Esophagus squamous epithelium (tissue), 4 donors: ENCODE data around the gene TMEM271.

Experiments
- CTCF ChIP-seq, 6 experiments: fragments of 450-650 bp in 4 of 6; fragments of 200-600 bp in 2 of 6; sonication (generic) in 2 of 6; IDR thresholded peaks; one replicate each; pipeline ENCODE4 v1.5.1; 2016 to 2019; ENCODE audit warnings: antibody characterized with exemption in 6 of 6, mild to moderate bottlenecking in 4 of 6, moderate library complexity in 4 of 6
- POLR2A ChIP-seq, 4 donors: fragments of 450-650 bp; IDR thresholded peaks; one replicate each; pipeline ENCODE4 v1.6.1; 2017; ENCODE audit warnings: antibody characterized with exemption in 4 of 4, mild to moderate bottlenecking in 4 of 4, moderate library complexity in 3 of 4

- TF ChIP-seq CTCF (IDR thresholded peaks at IDR 0.05): no peak
- TF ChIP-seq POLR2A (IDR thresholded peaks at IDR 0.05): no peak
These were observed 50.4 kb downstream of the TMEM271 start for GRCh38 chr4:525660-526059.
